Stimulated activated naive CD4-positive, alpha-beta T cell treated with Interleukin-2 at 50 U/mL for 16 hours (primary cell): ENCODE data around the gene ZNF626.
"Not testable (repeated sequence)": the region's sequence is repeated elsewhere in the genome, so short reads cannot be mapped to it uniquely, and the experiment has no call there.

Experiments used
- DNase-seq: peaks from one replicate; lab custom pipeline; 2025; lab: John Stamatoyannopoulos, UW

ZNF626 gene

DNA sequence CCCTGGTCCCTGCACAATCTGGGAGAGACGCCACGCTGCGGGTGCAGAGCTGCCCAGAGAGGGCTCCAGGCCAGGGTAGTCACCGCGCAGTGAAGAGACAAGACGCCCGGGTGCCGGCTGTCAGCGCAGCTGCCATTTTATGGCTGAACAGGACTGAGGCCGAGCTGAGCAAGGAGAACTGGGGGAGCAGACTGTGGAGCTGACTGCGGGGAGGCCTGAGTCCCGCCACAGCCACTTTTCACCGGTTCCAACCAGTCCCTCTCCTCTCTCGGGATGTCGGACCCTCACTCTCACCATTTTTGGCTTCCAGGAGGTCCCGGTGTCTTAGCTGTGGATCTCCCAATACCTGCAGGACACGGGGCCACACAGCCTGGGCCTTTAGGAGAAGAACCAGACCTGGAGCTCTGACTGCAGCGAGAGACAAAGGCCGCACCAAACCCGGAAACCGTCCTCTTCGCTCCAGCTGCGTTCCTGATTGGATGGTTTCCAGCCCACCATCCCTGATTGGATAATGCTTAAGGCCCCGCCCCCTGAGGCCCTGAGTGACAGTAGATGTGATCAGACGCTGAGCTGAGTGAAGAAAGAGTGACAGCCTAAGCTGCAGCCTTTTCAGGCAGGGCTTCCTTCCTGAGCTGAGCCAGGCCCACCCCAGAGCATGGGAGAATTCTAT is at the start of gene ZNF626:
Gene ZNF626, minus strand, starts transcription at position 422 of the 670 bp plus-strand sequence. Its CDS starts 125 bp downstream, at position 297.
- peak; percentile 90 for DNase-seq

DNA sequence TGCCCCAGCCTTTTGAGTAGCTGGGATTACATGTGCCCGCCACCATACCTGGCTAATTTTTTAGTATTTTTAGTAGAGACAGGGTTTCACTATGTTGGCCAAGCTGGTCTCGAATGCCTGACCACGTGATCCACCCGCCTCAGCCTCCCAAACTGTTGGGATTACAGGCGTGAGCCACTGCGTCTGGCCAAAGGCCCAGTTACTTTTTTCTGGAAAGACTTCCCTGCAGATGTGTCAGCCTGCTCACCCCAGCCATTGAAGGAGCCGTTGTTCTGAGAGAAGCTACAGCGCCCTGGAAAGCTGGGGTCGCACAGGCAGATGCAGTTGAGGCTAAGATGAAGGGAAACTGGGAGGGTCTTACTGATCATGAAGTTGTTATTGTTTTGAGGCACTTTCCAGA is 7.9 kb upstream of the ZNF626 start:
- DNase-seq, result no peak

GRCh38 chr19:20667281-20667680 is 5.9 kb upstream of the ZNF626 start:
- no peak for DNase-seq

GRCh38 chr19:20664901-20665781 is 3.8 kb upstream of the ZNF626 start:
- no peak for DNase-seq

- not testable (repeated sequence) for DNase-seq
Measured at GRCh38 chr19:20664475-20664874, 3.1 kb upstream of the ZNF626 start.

- DNase-seq, result no peak
Measured at GRCh38 chr19:20662421-20663105, 1.2 kb upstream of the ZNF626 start.

GRCh38 chr19:20660473-20661140 is 764 bp downstream of the ZNF626 start:
- DNase-seq, result no peak

- no peak for DNase-seq
Measured at GRCh38 chr19:20640545-20640944, 20.8 kb downstream of the ZNF626 start.

DNA sequence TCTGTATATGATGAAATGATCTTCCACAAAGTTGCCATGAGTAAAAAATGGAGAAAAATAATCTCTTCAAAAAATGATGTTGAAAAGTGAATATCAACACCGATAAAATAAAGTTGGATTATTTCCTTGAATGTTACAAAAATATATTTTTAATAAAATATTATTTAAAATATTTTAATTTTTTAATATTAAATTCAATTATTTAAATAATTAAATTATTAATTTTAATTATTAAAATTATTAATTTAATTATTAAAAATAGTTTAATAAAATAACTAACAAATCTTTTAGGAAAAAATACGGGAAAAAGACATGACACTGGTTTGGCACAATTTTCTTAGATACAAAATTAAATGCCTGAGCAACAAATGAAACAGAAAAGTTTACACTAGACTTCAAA is 21.3 kb downstream of the ZNF626 start:
- DNase-seq, result no peak

GRCh38 chr19:20624560-20624959 is 36.8 kb downstream of the ZNF626 start:
- DNase-seq, result not testable (repeated sequence)

DNA sequence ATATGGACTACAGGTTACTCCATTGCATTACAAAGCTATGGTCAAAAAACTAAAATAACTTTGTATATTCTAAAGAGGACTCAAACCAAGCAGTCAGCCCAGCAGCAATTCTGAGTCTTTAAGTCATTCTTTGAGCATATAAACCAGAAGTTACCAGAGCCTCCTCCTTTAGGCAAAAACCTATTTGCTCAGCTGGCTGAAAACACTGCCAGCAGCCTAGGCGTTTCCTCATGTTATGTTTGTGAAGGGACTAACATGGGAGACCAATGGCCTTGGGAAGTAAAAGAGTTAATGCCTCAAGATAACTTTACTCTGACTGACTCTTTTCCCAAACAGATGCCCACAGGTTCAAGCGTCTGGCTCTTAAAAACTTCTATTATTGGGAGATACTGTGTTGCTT is 45.3 kb downstream of the ZNF626 start:
- no peak for DNase-seq

DNA sequence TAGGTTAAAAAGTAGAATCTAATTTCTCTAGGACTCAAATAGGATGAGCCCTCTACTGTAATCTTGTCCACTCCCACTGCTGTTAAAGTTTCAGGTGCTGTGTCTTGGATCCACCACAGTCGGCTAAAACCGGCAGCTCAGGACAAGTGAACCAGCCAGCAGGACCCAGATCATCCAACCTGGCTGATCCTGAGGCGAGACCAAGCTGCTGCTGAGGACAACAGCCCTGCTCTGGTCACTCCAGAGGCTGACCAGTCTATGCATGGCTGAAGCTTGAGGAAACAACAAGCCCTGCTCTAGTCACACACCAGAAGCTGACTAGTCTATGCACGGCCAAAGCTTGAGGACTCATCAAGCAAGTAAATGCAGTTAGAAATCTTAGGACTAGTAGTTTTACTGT is 46.4 kb downstream of the ZNF626 start:
- DNase-seq, result not testable (repeated sequence)

DNA sequence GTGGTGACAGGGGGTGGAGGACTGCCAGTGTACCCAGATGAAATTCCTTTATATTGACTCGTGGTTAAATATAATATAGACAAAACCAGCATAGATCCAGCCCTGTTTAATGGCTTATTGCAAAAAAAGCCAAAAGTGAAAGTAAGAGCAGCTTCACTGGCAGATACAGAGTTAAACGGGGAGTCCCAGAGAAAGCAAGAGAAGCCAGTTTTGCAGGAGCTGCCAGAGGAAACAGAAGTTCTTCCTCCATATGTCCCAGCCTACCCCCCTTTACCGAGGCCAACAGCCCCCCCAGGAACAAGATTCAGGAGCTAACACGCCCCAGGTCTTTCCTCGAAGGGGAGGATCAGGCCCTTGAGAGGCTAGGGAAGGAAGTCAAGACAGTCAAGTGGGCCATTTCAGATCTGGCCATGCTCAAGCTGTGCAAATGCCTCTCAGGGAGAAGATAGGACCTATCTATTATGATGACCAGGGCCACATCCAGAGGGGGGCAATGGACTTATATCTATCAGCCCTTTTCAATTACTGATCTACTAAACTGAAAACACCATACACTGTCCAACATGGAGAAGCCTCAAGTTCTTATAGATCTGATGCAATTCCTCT is 48.6 kb downstream of the ZNF626 start:
- DNase-seq, result no peak

DNA sequence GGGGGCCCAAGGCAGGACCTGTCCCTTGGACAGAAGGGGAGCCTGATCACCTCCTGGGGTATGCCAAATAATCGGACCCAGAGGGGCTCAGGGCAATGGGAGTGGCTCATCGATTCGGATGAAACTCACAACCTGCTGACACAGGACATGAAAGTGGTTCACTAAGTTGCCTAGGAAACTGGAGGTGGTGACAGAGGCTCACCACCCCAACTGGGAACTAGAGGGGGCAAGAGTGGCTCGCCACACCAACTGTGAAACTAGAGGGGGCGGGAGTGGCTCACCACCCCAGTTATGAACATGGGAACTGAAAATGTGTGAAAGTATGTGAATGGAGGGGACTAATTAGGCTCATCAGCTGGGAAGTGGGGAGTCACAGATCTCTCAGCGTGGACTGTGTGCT is 49.5 kb downstream of the ZNF626 start:
- no peak for DNase-seq

- DNase-seq, result no peak
Measured at GRCh38 chr19:20607943-20608342, 53.4 kb downstream of the ZNF626 start.
